ENCODE results near the gene MYO5C.

DNA sequence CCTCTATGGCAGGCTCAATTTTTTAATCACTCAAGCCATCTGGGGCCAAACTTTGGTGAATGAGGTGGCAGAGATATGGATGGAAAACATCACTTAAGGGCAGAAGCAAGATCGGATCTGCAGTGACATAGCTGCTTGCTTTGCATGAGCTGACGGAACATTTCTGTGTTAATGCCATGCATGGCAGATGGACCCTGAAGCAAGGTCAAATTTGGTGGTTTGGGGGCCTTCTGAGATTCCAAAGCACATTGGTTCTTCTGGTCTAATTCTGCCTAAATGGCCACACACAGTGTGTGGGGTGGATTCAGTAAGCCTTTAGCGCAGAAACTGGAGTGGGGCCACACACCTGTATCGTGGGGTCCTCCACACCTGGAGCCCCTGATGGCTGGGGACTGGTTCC lies 144.7 kb downstream of the MYO5C start:
- TF ChIP-seq CTCF (IDR thresholded peaks at IDR 0.05) = no peak
- TF ChIP-seq EZH2 (IDR thresholded peaks at IDR 0.05) = no peak

Measured in neural progenitor cell (in vitro differentiated cells).